Loucy (cell line): ENCODE results near the gene GNB5.

Experiments
- EZH2phosphoT487 ChIP-seq: fragments of 200-600 bp; IDR thresholded peaks from 2 replicates; pipeline ENCODE4 v1.6.1; 2018; ENCODE audit warnings: antibody characterized with exemption, mild to moderate bottlenecking, moderate library complexity, borderline replicate concordance
- TF ChIP-seq, protein P1 (sequence below): fragments of 200-600 bp; sonication (generic); conservative IDR thresholded peaks from 2 replicates; pipeline ENCODE4 v1.5.1; 2014; ENCODE audit warnings: mild to moderate bottlenecking, antibody characterized with exemption, low read length

GRCh38 chr15:52082197-52083036 is 108.8 kb downstream of the GNB5 start:
- TF ChIP-seq, protein P1, sequence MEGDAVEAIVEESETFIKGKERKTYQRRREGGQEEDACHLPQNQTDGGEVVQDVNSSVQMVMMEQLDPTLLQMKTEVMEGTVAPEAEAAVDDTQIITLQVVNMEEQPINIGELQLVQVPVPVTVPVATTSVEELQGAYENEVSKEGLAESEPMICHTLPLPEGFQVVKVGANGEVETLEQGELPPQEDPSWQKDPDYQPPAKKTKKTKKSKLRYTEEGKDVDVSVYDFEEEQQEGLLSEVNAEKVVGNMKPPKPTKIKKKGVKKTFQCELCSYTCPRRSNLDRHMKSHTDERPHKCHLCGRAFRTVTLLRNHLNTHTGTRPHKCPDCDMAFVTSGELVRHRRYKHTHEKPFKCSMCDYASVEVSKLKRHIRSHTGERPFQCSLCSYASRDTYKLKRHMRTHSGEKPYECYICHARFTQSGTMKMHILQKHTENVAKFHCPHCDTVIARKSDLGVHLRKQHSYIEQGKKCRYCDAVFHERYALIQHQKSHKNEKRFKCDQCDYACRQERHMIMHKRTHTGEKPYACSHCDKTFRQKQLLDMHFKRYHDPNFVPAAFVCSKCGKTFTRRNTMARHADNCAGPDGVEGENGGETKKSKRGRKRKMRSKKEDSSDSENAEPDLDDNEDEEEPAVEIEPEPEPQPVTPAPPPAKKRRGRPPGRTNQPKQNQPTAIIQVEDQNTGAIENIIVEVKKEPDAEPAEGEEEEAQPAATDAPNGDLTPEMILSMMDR: no peak
- TF ChIP-seq EZH2phosphoT487: no peak
